Panc1 (cell line): ENCODE results near the gene PLA2G2D.

ENCODE experiments used
- REST ChIP-seq, 2 experiments: IDR thresholded peaks; 2 replicates each; pipeline ENCODE4 v1.6.1; 2011 to 2012; ENCODE audit warnings: low read depth in 2 of 2, control low read depth in 1 of 2, low read length in 1 of 2, mild to moderate bottlenecking in 1 of 2, moderate library complexity in 1 of 2; ENCODE audit not compliant: insufficient read depth in 1 of 2
- TF ChIP-seq, protein P1 (sequence below): fragments of 450-650 bp; IDR thresholded peaks from 2 replicates; pipeline ENCODE4 v1.5.1; 2017; ENCODE audit warnings: mild to moderate bottlenecking

- TF ChIP-seq, protein P1, sequence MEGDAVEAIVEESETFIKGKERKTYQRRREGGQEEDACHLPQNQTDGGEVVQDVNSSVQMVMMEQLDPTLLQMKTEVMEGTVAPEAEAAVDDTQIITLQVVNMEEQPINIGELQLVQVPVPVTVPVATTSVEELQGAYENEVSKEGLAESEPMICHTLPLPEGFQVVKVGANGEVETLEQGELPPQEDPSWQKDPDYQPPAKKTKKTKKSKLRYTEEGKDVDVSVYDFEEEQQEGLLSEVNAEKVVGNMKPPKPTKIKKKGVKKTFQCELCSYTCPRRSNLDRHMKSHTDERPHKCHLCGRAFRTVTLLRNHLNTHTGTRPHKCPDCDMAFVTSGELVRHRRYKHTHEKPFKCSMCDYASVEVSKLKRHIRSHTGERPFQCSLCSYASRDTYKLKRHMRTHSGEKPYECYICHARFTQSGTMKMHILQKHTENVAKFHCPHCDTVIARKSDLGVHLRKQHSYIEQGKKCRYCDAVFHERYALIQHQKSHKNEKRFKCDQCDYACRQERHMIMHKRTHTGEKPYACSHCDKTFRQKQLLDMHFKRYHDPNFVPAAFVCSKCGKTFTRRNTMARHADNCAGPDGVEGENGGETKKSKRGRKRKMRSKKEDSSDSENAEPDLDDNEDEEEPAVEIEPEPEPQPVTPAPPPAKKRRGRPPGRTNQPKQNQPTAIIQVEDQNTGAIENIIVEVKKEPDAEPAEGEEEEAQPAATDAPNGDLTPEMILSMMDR = no peak
- TF ChIP-seq REST (IDR thresholded peaks at IDR 0.05; ENCODE audit: insufficient read depth in 1 of 2, low read depth in 2 of 2, low read length in 1 of 2) = no peak
These were observed 17.7 kb upstream of the PLA2G2D start for GRCh38 chr1:20137055-20137454.
